HG02852 (cell line): ENCODE data around the gene ACKR1.

Source experiments
- ATAC-seq: cut with Tn5 transposase; IDR thresholded peaks from one replicate; pipeline ENCODE4 v1.9.1; 2021; ENCODE audit warnings: mild to moderate bottlenecking, moderate library complexity; ENCODE audit not compliant: unreplicated experiment

The ACKR1 gene

DNA sequence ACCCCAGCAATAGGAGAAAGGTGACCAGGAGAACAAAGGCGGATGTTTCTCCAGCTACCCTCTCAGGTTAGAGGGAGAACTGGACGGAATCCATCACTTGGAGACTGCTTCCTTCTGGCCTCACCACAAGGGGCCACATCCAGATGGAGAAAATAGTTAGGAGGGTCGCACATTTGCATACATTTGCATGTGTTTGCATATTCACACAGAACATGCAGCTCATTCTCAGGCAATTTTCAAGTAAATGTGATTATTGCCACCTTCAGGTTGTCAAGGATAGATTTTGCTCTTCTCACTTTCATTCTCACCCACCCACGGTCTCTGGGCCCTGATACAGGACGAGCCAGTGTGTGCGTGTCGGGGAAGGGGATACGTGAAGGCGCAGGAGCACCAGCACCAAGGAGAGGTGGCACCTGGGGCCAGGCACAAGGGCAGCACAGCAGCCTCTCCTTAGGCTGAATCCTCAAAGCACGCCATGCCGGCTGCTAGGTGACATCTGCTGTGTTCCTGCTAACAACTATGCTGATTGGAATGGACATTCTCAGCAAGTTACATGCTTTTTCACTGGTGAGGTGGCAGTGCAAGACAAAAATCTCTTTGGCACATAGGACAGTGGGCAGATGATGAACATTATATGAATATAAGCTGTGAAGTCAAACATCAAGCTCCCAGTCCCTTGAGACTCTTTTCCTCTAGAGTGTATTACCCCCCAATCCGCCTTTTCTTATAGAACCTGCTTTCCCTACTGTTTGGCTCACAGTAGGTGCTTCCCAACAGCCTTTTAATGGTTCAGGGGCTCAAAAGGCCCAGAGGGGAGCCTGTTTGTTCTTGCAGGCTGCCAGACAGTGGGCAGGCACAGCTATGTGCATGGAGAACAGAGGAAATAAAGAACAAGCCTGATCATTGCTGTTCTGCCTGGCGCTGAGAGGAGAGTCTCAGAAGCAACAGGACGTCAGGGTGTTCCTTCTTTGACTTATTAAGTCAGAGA, 14.3 kb downstream of the ACKR1 start:
- no peak for ATAC-seq

DNA sequence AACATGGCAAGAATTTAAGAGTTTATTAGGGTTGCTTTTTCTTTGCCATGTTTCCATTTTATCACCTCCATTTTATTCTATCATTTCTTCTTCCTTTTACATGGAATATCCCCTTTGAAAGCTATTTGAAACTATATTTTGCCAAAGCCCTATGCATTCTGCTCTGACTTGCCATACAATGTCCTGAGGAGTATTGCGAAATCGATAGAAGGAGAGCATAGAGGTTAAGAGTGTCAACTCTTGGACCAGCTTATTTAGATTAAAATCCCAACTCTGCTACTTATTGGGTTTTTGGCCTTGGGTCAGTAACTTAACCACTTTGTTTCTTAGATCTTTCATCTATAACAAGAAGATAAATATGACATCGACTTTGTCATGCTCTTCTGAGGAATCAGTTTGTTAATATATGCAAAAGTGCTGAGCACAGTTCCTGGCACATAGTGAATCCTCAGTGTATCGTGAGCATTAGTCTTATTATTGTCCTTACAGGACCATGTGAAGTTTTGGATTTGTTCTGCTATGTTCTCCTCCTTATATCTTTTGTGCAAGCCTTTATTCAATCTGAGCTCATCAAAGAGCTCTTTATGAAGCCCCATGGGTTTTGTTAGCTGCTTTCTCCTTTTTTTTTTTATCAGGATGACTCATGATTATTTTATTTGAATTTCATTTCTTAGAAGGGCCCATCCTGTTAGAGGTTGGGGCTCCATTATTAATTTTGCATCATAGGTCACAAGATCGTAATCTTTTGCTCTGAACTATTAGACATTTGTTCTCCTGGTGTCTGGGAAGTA, 17.6 kb downstream of the ACKR1 start:
- ATAC-seq = no peak

DNA sequence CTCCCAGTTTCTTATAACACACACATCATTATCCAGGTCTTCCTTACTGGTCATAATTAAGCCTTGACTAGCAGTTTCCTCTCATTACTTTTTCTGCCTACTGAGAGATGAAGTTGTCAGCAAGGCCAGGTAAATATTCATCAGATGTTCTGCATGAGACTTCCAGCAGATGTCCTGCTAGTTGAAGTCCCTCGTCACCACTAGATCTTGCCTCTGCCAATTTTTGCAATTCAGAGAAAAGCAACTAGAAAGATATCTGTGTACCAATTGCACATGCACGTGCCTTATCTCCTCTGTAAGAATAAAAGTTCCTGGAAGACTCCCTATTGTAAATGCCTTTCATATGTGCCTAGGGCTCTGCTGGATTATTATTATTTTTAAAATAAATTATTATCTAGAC, 18.3 kb downstream of the ACKR1 start:
- ATAC-seq = no peak

DNA sequence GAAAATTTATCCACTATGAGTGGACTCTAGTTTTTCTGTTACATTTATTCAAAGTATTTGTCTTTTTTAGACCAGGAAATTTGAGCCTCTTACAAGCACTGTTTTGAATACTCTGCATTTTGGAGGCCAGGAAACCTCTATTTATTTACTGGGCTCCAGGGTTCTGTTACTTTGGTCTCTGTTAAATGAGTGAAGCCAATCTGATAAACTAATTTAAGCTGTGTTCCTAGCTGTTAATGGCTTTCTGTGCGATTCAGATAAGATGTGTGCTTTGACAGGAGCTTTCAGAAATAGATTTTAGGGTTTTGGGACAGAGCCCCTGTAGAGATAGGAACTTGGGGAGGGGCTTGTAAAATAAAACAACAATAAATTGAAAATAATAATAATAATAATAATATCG, 23.9 kb downstream of the ACKR1 start:
- ATAC-seq = no peak

- no peak for ATAC-seq
Observed at GRCh38 chr1:159229260-159229885, 24.7 kb downstream of the ACKR1 start.

DNA sequence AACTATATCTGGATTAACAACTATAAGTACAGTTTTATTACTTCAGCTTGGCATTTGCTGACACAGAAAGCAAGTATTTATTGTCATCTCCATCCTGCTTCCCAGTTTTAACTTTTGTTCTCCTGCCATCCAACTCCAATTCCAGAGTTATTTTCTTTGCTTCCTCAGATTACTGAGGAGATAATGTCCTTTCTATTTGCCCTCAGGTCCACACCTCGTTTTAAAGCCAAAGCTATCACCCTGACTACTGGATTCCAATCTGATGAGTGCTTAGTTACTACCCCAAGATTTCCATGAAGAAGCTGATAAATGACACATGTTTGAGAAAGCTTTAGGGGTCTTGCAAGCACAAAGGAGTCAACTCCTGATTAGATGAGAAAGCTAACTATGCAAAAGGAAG, 25.2 kb downstream of the ACKR1 start:
- no peak for ATAC-seq

DNA sequence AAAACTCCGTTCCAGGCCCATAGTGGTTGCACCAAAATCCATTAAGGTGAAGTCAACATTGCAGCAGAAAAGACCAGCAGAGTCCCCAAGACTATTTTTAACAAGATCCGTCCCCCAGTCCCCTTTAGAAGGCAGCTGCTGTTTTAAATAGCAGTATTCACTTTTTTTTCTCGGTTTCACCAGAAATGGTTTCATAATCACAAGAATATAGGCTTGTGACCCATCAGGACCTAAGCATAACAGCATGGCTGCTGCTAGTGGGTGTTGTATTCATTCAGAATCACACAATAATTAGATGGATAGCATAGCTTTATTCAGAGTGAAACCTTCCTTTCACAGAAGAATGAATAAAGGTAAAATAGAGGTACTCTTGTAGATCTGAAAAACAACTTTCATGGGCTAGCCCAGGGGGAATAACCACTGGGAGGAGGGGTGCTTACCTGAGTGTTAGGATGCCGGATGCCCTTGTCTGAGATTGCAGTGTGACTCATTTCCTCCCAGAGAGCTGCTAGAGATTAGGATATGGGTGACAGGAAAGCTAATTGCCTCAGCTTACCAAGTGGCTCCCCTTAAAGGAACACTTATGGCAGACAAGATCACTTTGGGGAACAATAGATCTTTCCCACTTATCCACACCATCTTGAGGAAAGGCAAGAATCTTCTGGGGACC, 35.0 kb downstream of the ACKR1 start:
- ATAC-seq = peak; percentile 93

DNA sequence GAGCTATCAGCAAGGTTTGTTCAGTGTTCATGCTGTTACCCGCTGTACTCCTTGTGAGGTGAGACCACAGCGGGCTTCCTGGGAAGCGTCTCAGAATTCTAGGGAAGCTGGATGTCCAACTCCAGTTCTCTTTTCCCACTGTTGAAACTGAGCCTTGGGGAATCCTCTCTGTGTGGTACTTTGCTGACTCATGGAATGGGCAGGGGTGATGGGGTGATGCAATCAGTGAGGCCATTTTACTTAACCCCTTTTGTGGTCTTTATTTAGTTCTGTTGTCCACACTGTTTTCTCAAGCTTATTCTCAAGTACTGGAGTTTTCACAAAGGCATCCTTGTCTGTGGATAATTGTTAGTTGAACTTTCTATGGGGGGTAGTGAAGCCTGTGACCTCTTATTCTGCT, 42.6 kb downstream of the ACKR1 start:
- ATAC-seq = no peak

- no peak for ATAC-seq
Observed at GRCh38 chr1:159248311-159248710, 43.6 kb downstream of the ACKR1 start.

GRCh38 chr1:159250638-159251216, 46.1 kb downstream of the ACKR1 start:
- no peak for ATAC-seq
